OCI-LY1 (cell line): ENCODE results near the gene WDR44.

Experiments
- H2AFZ ChIP-seq: fragments of 200-600 bp; sonication (generic), shearing (Covaris generic); 2 replicates; pipeline ENCODE4 v1.6.0; 2014; ENCODE audit warnings: antibody characterized with exemption, mild to moderate bottlenecking, low read length
- H3F3A ChIP-seq: fragments of 200-600 bp; sonication (generic), shearing (Covaris generic); 2 replicates; pipeline ENCODE4 v1.6.0; 2014; ENCODE audit warnings: mild to moderate bottlenecking, antibody characterized with exemption, low read length, moderate library complexity; ENCODE audit not compliant: insufficient read depth
- H3K27ac ChIP-seq: fragments of 200-600 bp; sonication (generic); 2 replicates; pipeline ENCODE4 v1.5.1; 2014; ENCODE audit warnings: low read length, mixed run types, mild to moderate bottlenecking, low read depth; ENCODE audit not compliant: poor library complexity, severe bottlenecking
- H3K27me3 ChIP-seq: fragments of 200-600 bp; sonication (generic); 2 replicates; pipeline ENCODE4 v1.6.0; 2014; ENCODE audit warnings: antibody characterized with exemption, mild to moderate bottlenecking, low read length, moderate library complexity; ENCODE audit not compliant: insufficient read depth
- H3K36me3 ChIP-seq: fragments of 200-600 bp; sonication (generic); 2 replicates; pipeline ENCODE4 v1.6.1; 2014; ENCODE audit warnings: mild to moderate bottlenecking, antibody characterized with exemption, low read length, moderate library complexity, mixed read lengths; ENCODE audit not compliant: insufficient read depth
- H3K4me1 ChIP-seq: fragments of 200-600 bp; sonication (generic); 2 replicates; pipeline ENCODE4 v1.5.1; 2014; ENCODE audit warnings: mild to moderate bottlenecking, low read length, moderate library complexity; ENCODE audit not compliant: insufficient read depth, severe bottlenecking
- H3K4me2 ChIP-seq: fragments of 200-600 bp; sonication (generic), shearing (Covaris generic); 2 replicates; pipeline ENCODE4 v1.6.1; 2014; ENCODE audit warnings: low read length
- H3K4me3 ChIP-seq: fragments of 200-600 bp; sonication (generic); 2 replicates; pipeline ENCODE4 v1.5.1; 2014; ENCODE audit warnings: low read length, low read depth, mild to moderate bottlenecking, mixed read lengths; ENCODE audit not compliant: poor library complexity, severe bottlenecking
- H3K79me2 ChIP-seq: fragments of 200-600 bp; shearing (Covaris generic); 2 replicates; pipeline ENCODE4 v1.6.1; 2016; ENCODE audit warnings: mixed run types, low read length, mixed read lengths; ENCODE audit not compliant: insufficient read depth
- H3K9ac ChIP-seq: fragments of 200-600 bp; sonication (generic), shearing (Covaris generic); 2 replicates; pipeline ENCODE4 v1.6.1; 2014; ENCODE audit warnings: mild to moderate bottlenecking, low read length, mixed read lengths
- H3K9me2 ChIP-seq: fragments of 200-600 bp; sonication (generic), shearing (Covaris generic); 2 replicates; pipeline ENCODE4 v1.6.1; 2014; ENCODE audit warnings: low read depth, mild to moderate bottlenecking, low read length, mixed read lengths
- H3K9me3 ChIP-seq: fragments of 200-600 bp; shearing (Covaris generic); 2 replicates; pipeline ENCODE4 v1.6.1; 2014; ENCODE audit warnings: low read length, mixed read lengths
- H4K20me1 ChIP-seq: fragments of 200-600 bp; sonication (generic), shearing (Covaris generic); 2 replicates; pipeline ENCODE4 v1.6.0; 2016; ENCODE audit warnings: mild to moderate bottlenecking, low read length; ENCODE audit not compliant: insufficient read depth
- EZH2 ChIP-seq: fragments of 200-600 bp; sonication (generic), shearing (Covaris generic); IDR thresholded peaks from 2 replicates; pipeline ENCODE4 v1.8.0; 2017; ENCODE audit warnings: borderline replicate concordance, mixed run types, mild to moderate bottlenecking, antibody characterized with exemption, low read length, moderate library complexity, mixed read lengths
- TF ChIP-seq, protein P1 (sequence below): fragments of 200-600 bp; sonication (generic), shearing (Covaris generic); IDR thresholded peaks from 2 replicates; pipeline ENCODE4 v1.5.1; 2017; ENCODE audit warnings: mild to moderate bottlenecking, antibody characterized with exemption, low read length, moderate library complexity, mixed read lengths

Gene WDR44

DNA sequence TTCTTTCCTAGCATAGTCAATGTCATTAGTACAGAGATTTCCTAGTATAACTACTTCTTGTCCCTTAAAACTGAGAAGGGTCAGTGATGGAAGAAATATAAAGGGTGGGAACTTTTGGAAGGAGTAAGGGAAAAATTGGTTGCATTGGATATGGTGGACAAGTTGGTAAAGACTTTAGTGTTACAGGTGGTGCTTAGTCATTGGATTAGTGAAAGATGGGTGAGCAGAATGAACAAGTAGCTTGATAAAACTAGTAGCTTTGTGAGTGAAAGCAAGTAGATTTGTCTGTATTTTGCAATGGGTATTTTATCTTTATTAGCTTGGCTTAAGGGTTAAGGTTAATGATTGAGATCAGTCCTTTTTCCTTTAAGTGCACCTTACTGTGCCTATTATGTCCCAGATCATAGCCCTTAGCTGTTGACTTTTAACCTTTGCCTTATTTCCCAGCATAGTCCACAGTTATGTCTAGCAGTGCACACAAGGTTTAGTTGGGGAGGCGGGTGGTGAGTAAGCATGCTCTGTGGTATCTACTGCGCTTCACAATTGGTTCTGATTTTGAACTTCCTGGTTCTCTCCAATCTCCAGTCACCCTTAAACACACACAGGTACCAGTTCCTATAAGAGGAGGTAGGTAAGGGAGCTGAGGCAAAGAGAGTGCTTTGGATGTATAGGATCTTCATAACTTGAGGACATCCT is 9.5 kb downstream of the WDR44 start:
- no peak overlapping the region for H3K4me2 ChIP-seq
- TF ChIP-seq, protein P1, sequence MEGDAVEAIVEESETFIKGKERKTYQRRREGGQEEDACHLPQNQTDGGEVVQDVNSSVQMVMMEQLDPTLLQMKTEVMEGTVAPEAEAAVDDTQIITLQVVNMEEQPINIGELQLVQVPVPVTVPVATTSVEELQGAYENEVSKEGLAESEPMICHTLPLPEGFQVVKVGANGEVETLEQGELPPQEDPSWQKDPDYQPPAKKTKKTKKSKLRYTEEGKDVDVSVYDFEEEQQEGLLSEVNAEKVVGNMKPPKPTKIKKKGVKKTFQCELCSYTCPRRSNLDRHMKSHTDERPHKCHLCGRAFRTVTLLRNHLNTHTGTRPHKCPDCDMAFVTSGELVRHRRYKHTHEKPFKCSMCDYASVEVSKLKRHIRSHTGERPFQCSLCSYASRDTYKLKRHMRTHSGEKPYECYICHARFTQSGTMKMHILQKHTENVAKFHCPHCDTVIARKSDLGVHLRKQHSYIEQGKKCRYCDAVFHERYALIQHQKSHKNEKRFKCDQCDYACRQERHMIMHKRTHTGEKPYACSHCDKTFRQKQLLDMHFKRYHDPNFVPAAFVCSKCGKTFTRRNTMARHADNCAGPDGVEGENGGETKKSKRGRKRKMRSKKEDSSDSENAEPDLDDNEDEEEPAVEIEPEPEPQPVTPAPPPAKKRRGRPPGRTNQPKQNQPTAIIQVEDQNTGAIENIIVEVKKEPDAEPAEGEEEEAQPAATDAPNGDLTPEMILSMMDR, result no peak
- TF ChIP-seq EZH2, result no peak
- no peaks in the 10 kb centered on the region for H3K36me3 ChIP-seq
- no peaks in the 10 kb centered on the region for H3K9me3 ChIP-seq
- H3K9me2 ChIP-seq, result no peaks in the 10 kb centered on the region
- H3K27me3 ChIP-seq, result no peaks in the 10 kb centered on the region
- no peak overlapping the region for H3K27ac ChIP-seq
- no peak overlapping the region for H3K9ac ChIP-seq
- no peak overlapping the region for H3K4me3 ChIP-seq
- peaks cover 8% of the 10 kb centered on the region; the same call in 1 of the 2 replicates for H3K79me2 ChIP-seq
- H3K4me1 ChIP-seq, result peaks cover 23% of the 10 kb centered on the region
- H2AFZ ChIP-seq, result no peak overlapping the region
- no peaks in the 10 kb centered on the region for H3F3A ChIP-seq
- H4K20me1 ChIP-seq, result no peaks in the 10 kb centered on the region

DNA sequence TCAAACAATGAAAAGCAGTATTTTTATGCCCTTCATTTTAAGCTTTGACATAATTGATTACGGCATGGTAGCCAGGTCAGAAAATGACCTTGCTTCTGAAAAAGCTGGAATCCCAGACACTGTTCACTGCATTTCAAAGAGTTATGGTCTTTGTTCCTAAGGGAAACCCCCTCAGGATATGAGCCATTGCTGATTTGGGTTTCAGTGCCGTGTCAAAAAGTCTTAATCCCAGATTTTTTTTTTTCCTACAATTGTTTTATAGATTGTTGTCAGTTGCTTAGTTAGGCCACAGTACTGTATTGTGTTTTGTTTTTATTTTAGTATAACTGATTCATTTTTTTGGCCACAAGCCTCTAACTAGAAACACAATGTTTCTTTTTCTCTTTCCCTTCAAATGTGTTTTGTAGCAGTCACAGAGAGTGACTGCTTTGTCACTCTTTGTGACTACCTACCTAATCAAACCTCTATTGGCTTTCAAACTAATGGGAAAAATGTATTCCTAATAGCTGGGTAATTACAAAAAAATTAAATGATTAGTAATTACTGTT is 10.3 kb downstream of the WDR44 start:
- no peaks in the 10 kb centered on the region for H3K27me3 ChIP-seq
- no peaks in the 10 kb centered on the region for H3K9me3 ChIP-seq
- H3K36me3 ChIP-seq, result no peaks in the 10 kb centered on the region
- H3K4me3 ChIP-seq, result no peak overlapping the region
- H3K4me2 ChIP-seq, result no peak overlapping the region
- H2AFZ ChIP-seq, result no peak overlapping the region
- no peak overlapping the region for H3K9ac ChIP-seq
- H3K4me1 ChIP-seq, result peaks cover 23% of the 10 kb centered on the region
- no peaks in the 10 kb centered on the region for H3F3A ChIP-seq
- H3K79me2 ChIP-seq, result peaks cover under 1% of the 10 kb centered on the region; the same call in 1 of the 2 replicates
- H4K20me1 ChIP-seq, result no peaks in the 10 kb centered on the region
- no peaks in the 10 kb centered on the region for H3K9me2 ChIP-seq
- TF ChIP-seq, protein P1, result no peak
- TF ChIP-seq EZH2, result no peak
- H3K27ac ChIP-seq, result no peak overlapping the region

DNA sequence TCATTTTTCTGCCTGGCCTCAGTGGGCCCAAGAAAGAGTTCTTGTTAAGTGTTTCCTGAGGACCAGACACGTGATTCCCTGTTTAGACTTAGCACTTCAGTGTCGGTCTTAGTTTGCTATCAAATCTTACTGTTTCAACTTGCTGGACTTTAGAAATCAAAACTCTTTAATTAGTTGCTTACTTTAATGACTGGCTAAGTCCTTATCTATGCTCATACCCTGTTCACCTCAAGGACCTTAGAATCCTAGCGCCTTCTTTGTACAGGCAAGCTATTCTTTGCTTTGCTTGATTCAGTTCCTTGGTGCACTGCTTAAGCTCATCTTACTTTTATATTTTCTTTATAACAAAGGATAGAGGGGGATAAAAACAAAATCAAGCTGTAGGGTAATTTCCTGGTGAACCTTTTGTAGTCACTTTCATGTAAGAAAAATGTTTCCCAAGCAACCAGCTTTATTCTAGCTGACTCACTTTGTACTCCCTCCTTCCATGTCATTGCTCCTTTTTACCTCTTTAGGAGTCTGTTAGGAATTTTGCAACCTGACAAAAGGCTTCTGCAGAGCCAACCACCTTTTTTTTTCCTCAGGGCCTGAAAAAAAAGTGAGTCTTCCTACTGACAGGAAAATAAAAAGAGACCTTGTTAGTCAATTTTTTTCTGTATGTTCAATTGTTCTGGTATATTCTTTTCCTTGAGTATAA is 14.7 kb downstream of the WDR44 start:
- H3K4me3 ChIP-seq, result no peak overlapping the region
- H3K9me2 ChIP-seq, result no peaks in the 10 kb centered on the region
- H4K20me1 ChIP-seq, result no peaks in the 10 kb centered on the region
- no peaks in the 10 kb centered on the region for H3F3A ChIP-seq
- H3K36me3 ChIP-seq, result no peaks in the 10 kb centered on the region
- H3K27ac ChIP-seq, result no peak overlapping the region
- H2AFZ ChIP-seq, result no peak overlapping the region
- peaks cover 9% of the 10 kb centered on the region for H3K4me1 ChIP-seq
- TF ChIP-seq, protein P1, result no peak
- no peak for TF ChIP-seq EZH2
- no peak overlapping the region for H3K4me2 ChIP-seq
- no peaks in the 10 kb centered on the region for H3K9me3 ChIP-seq
- no peaks in the 10 kb centered on the region for H3K79me2 ChIP-seq
- no peaks in the 10 kb centered on the region for H3K27me3 ChIP-seq
- H3K9ac ChIP-seq, result no peak overlapping the region
